DOHH2 (cell line): ENCODE measurements around the gene PSME1.

Source experiments
- H3F3A ChIP-seq: fragments of 200-600 bp; sonication (generic), shearing (Covaris generic); 2 replicates; pipeline ENCODE4 v1.6.0; 2016; ENCODE audit warnings: antibody characterized with exemption, mild to moderate bottlenecking; ENCODE audit not compliant: control insufficient read depth, insufficient read depth
- H3K27ac ChIP-seq: fragments of 200-600 bp; sonication (generic); 2 replicates; pipeline ENCODE4 v1.5.1; 2014; ENCODE audit warnings: low read depth, mild to moderate bottlenecking, low read length, moderate library complexity
- H3K27me3 ChIP-seq: fragments of 200-600 bp; sonication (generic); 2 replicates; pipeline ENCODE4 v1.6.1; 2014; ENCODE audit warnings: mild to moderate bottlenecking, low read length, mixed read lengths; ENCODE audit not compliant: control insufficient read depth
- H3K36me3 ChIP-seq: fragments of 200-600 bp; sonication (generic); 2 replicates; pipeline ENCODE4 v1.6.1; 2014; ENCODE audit warnings: mild to moderate bottlenecking, low read length, moderate library complexity, mixed read lengths; ENCODE audit not compliant: control insufficient read depth
- H3K4me1 ChIP-seq: fragments of 200-600 bp; sonication (generic); 2 replicates; pipeline ENCODE4 v1.6.1; 2014; ENCODE audit warnings: mild to moderate bottlenecking, low read length, mixed read lengths; ENCODE audit not compliant: control insufficient read depth
- H3K4me2 ChIP-seq: fragments of 200-600 bp; sonication (generic); 2 replicates; pipeline ENCODE4 v1.6.0; 2014; ENCODE audit warnings: mild to moderate bottlenecking, low read length, moderate library complexity
- H3K4me3 ChIP-seq: fragments of 200-600 bp; sonication (generic); 2 replicates; pipeline ENCODE4 v1.5.1; 2014; ENCODE audit warnings: mild to moderate bottlenecking, low read length, mixed read lengths
- H3K79me2 ChIP-seq: fragments of 200-600 bp; sonication (generic); 2 replicates; pipeline ENCODE4 v1.6.1; 2014; ENCODE audit warnings: mild to moderate bottlenecking, low read length, mixed read lengths; ENCODE audit not compliant: control insufficient read depth
- H3K9me2 ChIP-seq: fragments of 200-600 bp; sonication (generic); replicated peaks from 2 replicates; pipeline ENCODE4 v1.6.1; 2014; ENCODE audit warnings: mild to moderate bottlenecking, low read length, mixed read lengths; ENCODE audit not compliant: control insufficient read depth
- H3K9me3 ChIP-seq: fragments of 200-600 bp; sonication (generic); 2 replicates; pipeline ENCODE4 v1.6.1; 2014; ENCODE audit warnings: antibody characterized with exemption, low read length, mixed read lengths; ENCODE audit not compliant: control insufficient read depth, insufficient read depth
- H4K20me1 ChIP-seq: fragments of 200-600 bp; sonication (generic); 2 replicates; pipeline ENCODE4 v1.6.0; 2014; ENCODE audit warnings: low read depth, mild to moderate bottlenecking, antibody characterized with exemption, low read length, moderate library complexity; ENCODE audit not compliant: control insufficient read depth, insufficient read depth
- CTCF ChIP-seq: fragments of 200-600 bp; sonication (generic); IDR thresholded peaks from one replicate; pipeline ENCODE4 v1.5.1; 2014; ENCODE audit warnings: antibody characterized with exemption, mild to moderate bottlenecking, low read depth, low read length; ENCODE audit not compliant: poor library complexity, severe bottlenecking
- EZH2phosphoT487 ChIP-seq: fragments of 200-600 bp; sonication (generic); IDR thresholded peaks from 2 replicates; pipeline ENCODE4 v1.6.1; 2017; ENCODE audit warnings: borderline replicate concordance, mild to moderate bottlenecking, antibody characterized with exemption, low read length, moderate library complexity, mixed read lengths

Gene PSME1

GRCh38 chr14:24159777-24160498 lies 23.9 kb downstream of the PSME1 start:
- TF ChIP-seq EZH2phosphoT487 (no peak), CTCF (no peak)
- Histone ChIP-seq H3K27ac (no peak overlapping the region), H4K20me1 (no peaks in the 10 kb centered on the region), H3K9me3 (no peaks in the 10 kb centered on the region), H3K27me3 (no peaks in the 10 kb centered on the region), H3K4me1 (peaks cover 17% of the 10 kb centered on the region), H3K4me2 (no peak overlapping the region), H3F3A (no peaks in the 10 kb centered on the region), H3K9me2 (no peaks in the 10 kb centered on the region), H3K36me3 (peaks cover 61% of the 10 kb centered on the region), H3K4me3 (no peak overlapping the region), H3K79me2 (peaks cover 7% of the 10 kb centered on the region)

DNA sequence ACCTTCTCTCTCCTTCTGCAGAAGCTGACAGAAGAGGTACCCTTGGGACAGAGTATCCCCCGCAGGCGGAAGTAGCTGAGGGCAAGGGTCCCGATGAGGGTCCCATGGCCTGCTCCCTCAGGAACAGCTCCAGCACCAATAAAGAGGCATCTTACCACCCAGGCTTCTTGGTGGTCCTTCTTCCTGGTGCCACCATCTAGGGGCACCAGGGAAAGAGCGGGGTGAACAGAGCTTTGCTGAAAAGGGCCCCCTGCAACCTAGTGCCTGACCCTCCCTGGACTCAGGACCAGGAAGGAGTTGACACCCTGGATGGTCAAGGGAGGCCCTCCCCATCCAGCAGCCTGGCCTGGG lies 24.5 kb downstream of the PSME1 start:
- no peaks in the 10 kb centered on the region for H3K9me2 ChIP-seq
- no peak overlapping the region for H3K27ac ChIP-seq
- H4K20me1 ChIP-seq, result no peaks in the 10 kb centered on the region
- no peaks in the 10 kb centered on the region for H3K27me3 ChIP-seq
- no peak overlapping the region for H3K4me3 ChIP-seq
- peaks cover 7% of the 10 kb centered on the region for H3K79me2 ChIP-seq
- peaks cover 17% of the 10 kb centered on the region for H3K4me1 ChIP-seq
- H3K4me2 ChIP-seq, result peak overlapping the region; percentile 86; the same call in 1 of the 2 replicates
- H3F3A ChIP-seq, result no peaks in the 10 kb centered on the region
- no peak for TF ChIP-seq EZH2phosphoT487
- no peak for TF ChIP-seq CTCF
- no peaks in the 10 kb centered on the region for H3K9me3 ChIP-seq
- H3K36me3 ChIP-seq, result peaks cover 61% of the 10 kb centered on the region

DNA sequence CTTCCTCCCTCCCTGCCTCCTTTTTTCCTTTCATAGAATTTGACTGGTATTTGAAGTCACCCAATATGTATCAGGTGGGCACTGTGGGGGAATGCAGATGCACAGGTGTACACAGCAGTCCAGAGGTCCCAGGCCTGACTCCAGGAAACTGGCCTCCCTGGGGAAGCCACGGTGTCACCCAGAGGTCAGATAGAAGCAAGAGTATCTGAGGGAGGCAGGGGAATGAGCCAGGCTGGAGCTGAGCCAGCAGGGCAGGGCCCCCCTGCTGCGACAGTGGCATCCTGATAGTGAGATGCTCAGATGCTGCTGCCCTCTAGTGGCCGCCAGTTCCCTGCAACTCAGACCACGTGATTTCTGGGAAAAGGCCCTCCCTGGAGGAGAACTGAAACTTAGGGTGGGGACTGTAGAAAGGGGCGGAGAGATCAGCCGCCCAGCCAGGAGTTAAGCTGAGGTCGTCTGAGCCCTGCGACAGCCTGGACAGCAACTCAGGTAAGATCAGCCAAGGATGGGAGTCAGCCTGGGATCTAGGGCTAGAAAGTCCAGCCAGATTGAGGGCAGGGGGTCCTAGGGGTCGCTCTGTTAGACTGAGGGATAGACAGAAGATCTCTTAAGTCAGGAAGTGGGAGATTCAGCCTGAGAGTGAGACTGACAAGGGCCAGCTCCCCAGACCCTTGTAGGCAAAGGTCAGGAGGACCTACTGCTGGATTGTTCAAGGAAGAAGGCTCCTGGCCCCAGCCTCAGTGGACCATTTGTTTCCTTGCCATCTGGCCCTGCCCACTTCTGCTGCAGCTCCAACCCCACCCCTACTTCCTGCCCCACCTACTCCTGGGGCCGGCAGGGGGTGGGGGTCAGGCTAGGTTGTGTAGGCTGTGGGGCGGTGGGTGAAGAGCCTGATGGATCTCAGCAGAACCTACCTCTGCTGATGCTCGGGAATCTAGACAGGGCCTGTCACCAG lies 25.1 kb downstream of the PSME1 start, which contains the start of gene IRF9:
IRF9 (plus strand) TSS at position 416 of the 955 bp plus-strand sequence. CDS start 880 bp downstream, outside the sequence.
- H3K79me2 ChIP-seq, result peaks cover 7% of the 10 kb centered on the region
- H3K36me3 ChIP-seq, result peaks cover 62% of the 10 kb centered on the region
- H4K20me1 ChIP-seq, result no peaks in the 10 kb centered on the region
- peak within 1 kb of the TSS; percentile 86 for H3K4me2 ChIP-seq
- H3K4me3 ChIP-seq, result peak within 1 kb of the TSS; percentile 74
- peaks cover 17% of the 10 kb centered on the region for H3K4me1 ChIP-seq
- H3K27ac ChIP-seq, result peak within 1 kb of the TSS; percentile 65
- no peak for TF ChIP-seq EZH2phosphoT487
- peak; percentile 97 for TF ChIP-seq CTCF
- no peaks in the 10 kb centered on the region for H3K27me3 ChIP-seq
- no peaks in the 10 kb centered on the region for H3K9me2 ChIP-seq
- no peaks in the 10 kb centered on the region for H3F3A ChIP-seq
- H3K9me3 ChIP-seq, result no peaks in the 10 kb centered on the region
